Islet precursor cell (in vitro differentiated cells): Measurements from ENCODE around the gene C2orf76.
A peak's percentile ranks its signal among the peaks of the same experiment; 100 is the strongest.
"Not testable (repeated sequence)": the region's sequence is repeated elsewhere in the genome, so short reads cannot be mapped to it uniquely, and the experiment has no call there.

Experiments
- DNase-seq: peaks from one replicate; pipeline ENCODE4 v3.0.0-alpha.2; 2018

Gene C2orf76

DNA sequence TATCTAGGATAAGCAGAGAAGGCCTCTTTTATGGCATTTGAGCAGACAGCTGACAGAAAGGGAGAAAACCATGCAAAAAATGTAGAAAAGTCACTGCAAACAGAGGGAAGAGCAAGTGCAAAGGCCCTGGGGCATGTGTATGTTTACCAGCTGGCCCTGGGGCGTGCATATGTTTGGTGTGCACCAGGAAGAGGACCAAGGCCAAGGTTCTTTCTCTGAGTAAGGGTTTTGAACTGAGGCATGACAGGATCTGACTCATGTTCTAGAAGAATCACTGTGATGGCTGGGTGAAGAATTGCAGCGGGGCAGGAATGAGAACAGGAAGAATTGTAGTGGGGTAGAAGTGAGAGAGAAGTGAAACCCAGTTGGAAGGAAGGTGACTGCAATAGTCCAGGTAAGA is 73.4 kb downstream of the C2orf76 start:
- DNase-seq, result no peak

DNA sequence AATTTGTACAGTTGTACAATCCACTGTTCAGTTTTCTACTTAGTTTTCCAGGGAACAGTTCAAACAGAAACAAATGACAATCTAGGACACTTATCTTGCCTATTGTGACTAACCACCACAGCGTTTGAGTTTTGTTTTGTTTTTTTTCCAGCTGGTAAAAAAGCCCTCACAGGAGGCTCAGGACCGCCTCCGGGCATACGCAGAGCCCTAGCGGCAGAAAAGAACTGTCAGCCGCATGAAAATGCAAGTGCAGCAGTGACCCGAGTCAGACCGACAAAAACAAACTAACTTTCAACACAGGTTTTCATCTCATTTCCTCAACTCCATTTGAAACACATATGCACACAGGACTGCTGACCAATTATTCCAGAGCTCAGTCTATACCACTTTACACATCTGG is 74.4 kb downstream of the C2orf76 start:
- DNase-seq, result no peak

DNA sequence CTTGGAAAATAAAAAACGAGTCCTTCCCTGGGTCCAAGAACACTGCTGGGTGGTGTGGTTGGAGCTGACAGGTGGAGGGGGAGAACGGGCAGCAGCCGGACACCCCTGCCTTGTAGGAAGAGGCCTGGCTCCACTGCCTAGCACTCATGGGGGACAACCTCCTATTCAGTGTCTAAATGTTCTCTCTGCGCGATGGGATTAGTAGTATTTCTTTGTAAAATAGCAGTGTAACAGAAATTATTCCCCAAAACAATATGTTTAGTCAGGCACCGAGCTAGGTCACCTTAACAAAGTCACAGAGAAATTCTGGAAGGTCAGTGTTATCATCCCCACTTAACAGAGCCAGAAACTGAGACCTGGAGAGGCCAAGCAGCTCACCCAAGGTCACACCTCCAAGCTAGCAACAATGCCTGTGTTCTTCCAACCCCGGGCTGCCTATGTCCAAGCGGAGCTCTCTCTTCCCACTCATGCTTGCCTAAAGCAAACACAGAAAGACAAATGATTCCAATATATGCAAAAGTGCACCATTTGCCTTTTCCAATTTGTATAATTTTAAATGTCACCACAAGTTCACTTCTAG is 75.0 kb downstream of the C2orf76 start:
- no peak for DNase-seq

DNA sequence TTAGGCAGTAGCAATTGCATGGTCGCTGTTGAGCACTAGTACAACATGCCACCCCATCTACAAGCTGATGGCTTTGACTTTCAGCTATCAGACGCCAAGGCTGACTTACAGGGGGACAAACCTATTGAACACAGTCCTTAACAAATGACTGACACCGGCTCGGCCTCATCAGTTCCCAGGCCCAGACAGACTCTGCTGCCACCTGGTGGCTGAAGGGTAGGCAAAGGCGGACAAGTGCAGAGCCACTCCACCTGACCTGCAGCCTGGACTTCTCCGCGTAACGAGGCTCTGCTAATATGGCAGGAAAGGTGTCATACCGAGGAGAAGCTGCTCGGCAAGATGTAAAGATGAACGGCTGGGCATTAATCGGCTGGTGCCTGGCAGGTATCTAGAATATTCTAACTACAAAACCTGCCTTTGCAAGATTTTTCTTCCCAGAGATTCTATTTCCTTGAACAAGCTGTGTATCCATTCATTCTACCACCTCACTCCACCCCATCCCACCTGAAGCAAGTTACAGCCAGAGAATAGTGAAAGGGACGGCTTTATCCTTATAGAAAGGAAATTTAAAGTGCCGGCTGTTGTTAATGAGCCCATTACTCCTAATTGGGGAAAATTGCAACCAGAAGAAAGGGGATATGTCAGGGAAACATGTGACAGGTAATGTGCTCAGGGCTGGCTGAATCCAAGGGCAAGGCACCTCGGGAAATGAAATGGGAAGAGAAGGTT is 75.6 kb downstream of the C2orf76 start:
- peak; percentile 93 for DNase-seq

DNA sequence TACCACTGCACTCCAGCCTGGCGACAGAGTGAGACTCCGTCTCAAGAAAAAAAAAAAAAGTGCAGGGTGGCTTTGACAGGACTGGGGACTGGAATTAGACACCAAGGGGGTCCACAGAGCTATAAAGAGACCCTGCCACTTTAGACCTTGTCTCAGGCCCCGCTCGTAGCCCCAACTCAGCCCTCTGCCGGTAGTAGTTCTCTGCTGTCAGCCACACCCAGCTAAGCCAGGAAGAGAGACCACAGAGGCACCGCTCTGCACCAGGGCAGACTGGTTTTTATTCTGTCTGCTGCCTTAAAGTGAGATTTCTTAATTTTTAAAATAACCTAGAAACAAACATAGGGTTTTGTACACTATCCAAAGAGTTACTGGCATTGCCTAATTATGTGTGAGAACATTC is 77.0 kb downstream of the C2orf76 start:
- no peak for DNase-seq

DNA sequence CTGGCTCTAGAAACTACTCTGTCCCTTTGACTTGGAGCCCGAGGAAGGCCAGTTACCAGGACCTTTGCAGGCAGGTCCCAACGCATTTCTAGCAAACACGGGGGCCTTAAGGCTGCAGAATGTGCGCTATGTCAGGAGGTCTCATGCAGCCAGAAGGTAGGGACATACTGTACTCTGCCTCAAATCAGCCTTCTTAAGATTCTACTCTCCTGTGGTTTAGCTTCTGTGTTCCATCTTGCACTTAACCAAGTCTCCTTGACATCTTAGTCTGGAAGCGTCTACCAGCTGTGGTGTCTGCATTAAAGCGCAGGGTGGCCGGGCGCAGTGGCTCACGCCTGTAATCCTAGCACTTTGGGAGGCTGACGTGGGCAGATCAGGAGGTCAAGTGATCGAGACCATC is 77.5 kb downstream of the C2orf76 start:
- no peak for DNase-seq

DNA sequence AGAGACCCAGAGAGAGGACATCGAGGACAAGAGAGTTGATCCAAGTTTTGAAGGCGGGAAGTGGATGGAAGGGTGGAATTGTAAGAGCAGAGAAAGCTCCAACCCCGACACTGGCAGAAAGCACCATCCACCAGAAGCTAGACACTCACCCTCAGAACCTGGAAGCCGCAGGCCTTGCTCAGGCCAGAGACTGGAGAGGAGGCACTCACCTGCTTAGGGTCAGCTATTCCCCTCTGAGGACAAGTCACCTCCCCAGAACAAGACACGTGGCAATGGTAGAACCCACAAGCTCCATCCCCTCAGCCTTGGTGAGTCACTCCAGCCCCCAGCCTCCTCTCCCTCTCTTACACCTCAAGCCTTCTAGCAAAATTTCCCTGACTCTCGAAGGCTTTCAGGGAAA is 78.1 kb downstream of the C2orf76 start:
- DNase-seq, result no peak

DNA sequence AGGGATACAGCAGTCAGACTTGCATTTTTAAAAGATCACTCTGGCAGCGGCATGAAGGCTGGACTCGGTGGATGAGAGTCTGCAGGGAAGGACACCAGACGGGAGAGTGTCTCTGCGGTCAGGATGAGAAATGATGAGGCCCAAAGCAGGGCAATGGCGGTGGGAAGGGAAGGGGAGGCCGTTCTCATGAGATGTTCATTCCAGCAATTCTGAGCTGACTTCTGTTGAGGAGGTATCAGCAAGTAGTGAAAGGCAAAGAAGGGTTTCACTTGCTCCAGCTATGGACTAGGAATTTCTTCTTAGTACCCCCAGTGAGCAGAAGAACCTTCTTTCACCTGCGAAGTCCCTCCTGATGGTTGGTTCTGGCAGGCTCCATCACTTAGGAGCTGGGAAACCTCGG is 80.0 kb downstream of the C2orf76 start:
- no peak for DNase-seq

DNA sequence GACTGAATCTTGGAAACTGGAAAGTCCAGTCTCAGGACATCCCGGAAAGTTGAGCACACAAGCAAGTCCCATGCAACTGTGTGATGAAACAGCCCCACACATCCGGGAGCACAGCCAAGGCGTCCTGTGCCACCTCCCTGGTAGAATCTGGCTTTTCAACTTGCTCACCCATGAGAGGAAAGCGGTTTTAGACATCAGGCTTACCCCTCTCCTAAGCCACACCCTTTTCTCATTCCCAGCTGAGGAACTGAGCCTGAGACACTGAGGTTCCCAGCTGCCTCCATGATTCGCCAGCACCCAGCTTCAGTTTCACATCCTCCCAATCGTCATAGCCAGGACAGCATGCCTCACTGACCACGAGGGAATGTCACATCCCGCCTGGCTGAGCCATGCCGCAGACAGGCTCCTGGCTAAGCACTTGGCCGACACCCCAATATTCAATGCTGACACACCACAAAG is 82.7 kb downstream of the C2orf76 start:
- peak; percentile 62 for DNase-seq

DNA sequence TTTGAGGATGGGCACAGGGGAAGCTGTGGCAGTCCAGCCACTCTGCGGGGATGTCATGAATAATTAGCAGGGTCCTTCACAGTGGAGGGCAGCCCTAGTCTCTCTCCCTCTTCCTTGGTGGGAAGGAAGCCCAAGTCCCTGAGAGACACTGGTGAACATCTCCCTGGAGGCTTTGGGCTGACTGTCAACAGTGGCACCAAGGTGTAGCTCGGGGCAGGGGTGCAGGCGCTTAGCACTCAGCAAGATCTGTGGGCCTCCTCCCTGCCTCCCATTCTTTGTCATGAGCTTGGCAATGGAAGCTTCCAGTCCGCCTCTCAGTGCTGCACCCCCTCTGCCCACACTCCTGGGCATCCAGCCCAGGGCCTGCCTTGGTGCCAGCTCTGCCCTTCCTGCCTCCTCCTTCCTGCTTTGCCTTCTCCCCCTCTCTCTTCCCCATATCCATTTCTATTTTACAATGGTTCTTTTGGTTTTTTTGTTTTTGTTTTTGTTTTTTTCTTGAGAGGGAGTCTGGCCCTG is 83.6 kb downstream of the C2orf76 start:
- peak; percentile 22 for DNase-seq

DNA sequence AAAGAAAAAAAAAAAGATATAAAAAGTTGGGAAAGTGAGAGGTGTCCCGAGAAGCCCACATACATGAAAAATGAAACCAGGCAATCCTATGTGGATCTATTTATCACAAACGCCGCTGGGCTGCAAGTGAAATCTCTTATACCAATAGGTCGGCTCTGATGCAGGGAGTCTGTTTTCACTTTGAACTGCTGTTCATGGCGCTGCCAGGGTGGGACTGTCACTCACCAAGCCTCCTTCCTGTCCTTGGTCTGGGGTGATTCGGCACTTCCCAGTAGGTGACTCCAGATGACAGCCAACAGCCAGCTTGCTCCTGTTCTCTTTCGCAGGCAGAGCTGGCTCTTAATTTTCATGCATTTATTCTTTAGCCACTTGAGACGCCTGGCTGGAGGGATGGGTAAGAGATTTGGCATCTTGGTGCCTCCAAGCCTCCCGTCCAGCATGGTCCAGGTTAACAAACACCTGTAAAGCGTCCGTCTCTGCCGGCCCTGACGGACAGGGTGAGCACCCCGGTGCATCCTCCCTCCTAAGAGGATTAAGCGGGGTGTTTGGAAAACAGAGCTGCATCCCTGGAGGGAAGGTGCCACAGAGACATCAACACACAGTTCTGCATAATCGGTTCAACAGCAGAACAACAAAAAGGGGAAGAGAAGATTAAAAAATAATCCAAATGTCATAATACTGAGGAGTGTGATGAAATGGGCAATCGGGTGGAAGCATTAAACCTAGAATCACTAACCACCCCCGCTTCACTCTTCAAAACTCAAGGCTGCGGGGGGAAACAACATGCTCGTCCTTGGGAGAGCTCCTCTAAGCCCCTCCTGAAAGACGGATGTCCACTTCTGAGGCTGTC is 84.3 kb downstream of the C2orf76 start:
- DNase-seq, result peak; percentile 32

DNA sequence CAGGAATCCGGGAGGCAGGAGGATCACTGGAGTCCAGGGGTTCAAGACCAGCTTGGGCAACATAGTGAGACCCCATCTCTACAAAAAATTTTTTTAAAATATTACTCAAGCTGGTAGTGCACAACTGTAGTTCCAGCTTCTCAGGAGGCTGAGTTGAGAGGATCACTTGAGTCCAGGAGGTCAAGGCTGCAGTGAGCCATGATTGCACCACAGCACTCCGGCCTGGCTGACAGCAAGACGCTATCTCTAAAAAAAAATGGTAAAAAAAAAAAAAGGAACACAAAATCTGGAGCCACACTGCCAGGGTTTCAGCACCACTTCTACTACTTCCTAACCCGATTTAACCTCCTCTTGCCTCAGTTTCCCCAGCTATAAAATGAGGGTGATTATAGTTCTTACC is 86.0 kb downstream of the C2orf76 start:
- no peak for DNase-seq

DNA sequence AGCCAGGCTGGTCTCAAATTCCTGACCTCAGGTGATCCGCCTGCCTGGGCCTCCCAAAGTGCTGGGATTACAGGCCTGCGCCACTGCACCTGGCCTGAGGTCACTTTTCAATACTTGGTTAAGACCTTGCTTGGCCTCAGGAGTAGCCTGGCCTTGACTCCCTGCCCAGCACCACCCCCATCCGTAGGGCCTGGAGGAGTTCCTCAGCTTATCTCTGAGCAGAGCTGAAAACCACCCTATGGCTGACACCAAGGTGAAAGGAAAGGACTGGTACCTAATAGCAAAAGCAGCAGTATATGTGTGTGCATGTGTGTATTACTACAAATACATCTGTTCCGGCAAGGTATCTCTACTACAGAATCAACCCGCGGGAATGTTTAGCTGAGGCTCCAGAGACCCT is 87.0 kb downstream of the C2orf76 start:
- peak; percentile 52 for DNase-seq

DNA sequence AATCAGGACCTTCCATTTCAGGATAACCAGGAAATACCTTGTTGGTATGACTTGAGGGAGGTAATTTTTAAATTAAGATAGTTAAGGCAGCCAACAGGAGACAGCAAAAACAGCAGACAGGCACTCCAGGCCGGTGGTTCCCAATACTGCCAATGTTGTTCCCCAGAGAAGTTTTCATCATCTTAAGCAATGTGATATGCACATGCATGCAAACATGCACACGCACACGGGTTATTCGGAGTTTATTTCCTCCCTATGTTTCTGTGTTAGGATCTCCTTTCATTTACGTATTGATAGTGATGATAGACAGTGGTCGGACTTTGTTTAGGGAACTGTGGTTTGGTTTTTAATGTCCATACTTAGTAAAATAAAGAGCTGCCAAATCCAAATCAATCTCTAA is 87.7 kb downstream of the C2orf76 start:
- no peak for DNase-seq

DNA sequence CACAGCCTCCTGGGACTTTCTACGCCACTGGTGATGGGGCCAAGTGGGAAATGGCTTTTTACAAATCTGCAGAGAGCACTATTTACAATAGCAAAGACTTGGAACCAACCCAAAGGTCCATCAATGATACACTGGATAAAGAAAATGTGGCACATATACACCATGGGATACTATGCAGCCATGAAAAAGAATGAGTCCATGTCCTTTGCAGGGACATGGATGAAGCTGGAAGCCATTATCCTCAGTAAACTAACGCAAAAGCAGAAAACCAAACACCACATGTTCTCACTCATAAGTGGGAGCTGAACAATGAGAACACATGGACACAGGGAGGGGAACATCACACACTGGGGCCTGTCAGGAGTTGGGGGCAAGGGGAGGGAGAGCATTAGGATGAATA is 88.2 kb downstream of the C2orf76 start:
- not testable (repeated sequence) for DNase-seq

DNA sequence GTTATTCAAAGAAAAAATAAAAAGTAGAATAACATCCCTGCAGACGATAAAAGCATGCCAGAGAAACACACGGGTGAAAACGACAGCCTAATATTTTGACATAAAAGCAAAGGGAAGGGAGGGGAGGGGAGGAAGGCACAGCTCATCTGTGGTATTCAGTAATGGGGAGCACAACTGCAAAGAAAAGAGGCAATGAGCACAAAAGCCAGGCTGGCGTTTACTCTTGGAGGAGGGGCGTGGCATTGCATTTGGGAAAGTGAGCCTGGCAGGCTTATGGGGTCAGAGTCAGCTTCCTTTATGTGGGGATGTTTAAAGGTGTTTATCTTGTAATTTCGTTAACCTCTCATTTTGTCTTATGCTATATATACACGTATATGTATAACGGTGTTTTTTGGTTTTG is 89.8 kb downstream of the C2orf76 start:
- DNase-seq, result peak; percentile 12

DNA sequence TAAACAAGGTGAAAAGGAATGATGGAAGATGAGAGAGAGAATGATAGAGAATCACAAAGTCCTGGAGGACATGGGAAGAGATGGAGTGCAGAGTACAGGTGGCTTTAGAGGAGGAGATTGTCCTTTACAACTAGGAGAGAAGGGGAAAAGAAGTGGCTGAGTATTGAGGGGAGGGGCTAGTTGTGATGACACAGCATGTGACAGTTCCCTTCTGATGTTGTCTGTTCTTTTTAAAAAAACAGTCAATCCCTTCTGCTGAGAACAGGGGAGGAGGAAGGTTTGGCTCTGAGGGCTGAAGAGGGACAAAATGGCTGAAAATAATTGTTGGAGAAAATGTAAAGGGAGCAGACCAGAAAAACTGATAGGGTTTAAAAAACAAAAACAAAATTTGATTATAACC is 99.0 kb downstream of the C2orf76 start:
- peak; percentile 32 for DNase-seq

DNA sequence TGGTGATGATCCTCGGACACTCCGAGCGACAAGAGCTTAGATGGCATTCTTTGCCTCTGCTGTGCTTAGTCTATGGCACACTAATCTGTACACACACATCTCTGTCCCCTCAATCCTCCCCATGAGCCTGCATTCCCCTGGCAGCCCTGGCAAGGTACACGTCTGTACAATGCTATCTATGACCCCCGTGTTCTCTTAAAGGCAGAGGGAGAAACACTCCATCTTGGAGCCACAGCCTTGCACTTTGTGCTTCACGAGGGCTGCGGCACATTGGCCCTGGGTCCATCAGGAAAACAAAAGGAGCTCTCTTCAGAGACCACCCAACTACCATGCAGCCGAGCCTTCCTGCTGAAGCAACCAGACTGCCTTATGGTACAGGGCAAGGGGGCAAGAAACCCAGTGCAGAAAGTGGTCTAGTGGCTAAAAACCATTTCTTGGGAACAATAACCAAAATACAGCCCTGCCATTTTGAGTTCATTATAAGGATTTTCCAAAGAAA is 100.5 kb downstream of the C2orf76 start:
- no peak for DNase-seq

DNA sequence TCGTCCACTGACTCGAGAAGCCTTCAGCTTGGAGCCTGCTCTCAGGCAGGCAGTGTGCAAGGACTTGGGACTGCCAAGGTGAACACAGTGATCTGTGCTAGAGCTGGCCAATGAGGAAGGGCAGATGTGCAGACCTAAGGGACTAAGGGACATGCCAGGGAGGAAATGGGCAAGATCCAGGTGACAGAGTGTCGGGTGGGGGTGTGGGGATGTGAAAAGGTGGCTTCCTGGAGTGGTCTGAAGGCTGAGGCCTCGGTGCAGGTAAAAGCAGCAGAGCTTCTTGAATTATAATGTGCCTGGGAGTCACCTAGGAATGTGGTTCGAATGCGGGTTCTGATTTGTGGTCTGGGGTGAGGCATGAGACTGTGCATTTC is 101.0 kb downstream of the C2orf76 start:
- peak; percentile 35 for DNase-seq

DNA sequence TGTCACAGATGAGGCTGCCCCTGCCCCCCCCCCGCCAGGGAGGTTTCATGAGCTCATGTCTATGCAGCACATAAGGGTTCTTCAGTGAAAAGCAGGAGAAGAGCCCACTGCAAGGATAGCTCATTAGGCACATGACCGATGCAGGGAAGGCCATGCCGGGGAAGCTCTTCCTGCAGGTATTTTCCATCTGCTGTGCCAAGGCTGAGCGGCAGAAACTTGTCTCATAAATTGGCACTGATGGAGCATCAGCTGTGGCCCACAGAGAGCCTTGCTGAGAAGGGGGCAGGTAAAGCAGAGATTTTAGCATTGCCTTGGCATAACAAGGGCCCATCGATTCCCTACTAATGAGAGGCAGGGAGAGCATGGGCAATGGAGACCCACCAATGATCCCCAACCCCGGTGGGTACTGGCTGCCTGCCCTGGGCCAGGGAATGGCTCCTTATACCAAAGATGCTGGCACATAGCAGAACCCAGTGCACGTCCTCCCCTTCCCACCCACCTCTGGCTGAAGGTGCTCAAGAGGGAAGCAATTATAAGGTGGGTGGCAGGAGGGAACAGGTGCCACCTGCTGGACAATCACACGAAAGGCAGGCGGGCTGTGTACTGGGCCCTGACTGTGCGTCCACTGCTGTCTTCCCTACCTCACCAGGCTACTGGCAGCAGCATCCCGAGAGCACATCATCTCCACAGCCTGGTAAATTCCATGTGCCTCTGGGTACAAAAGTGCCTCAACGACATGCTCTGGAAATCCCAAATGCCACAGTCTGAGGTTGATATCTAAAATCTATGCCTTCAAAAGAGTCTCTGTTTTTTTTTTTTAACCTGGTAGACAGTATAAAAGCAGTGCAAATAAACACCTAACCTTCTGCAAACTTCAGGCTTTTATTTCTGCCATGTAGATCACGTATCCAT is 101.6 kb downstream of the C2orf76 start:
- DNase-seq, result peak; percentile 83

DNA sequence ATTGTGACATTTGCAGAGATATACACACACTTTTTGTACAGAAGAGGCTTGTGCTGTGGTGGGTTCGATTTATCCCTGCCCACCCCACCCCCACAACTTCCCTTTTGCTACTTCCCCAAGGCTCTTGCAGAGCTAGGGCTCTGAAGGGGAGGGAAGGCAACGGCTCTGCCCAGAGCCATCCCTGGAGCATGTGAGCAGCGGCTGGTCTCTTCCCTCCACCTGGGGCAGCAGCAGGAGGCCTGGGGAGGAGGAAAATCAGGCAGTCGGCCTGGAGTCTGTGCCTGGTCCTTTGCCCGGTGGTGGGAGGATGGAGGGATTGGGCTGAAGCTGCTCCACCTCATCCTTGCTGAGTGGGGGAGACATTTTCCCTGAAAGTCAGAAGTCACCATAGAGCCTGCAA is 103.0 kb downstream of the C2orf76 start:
- DNase-seq, result peak; percentile 53

DNA sequence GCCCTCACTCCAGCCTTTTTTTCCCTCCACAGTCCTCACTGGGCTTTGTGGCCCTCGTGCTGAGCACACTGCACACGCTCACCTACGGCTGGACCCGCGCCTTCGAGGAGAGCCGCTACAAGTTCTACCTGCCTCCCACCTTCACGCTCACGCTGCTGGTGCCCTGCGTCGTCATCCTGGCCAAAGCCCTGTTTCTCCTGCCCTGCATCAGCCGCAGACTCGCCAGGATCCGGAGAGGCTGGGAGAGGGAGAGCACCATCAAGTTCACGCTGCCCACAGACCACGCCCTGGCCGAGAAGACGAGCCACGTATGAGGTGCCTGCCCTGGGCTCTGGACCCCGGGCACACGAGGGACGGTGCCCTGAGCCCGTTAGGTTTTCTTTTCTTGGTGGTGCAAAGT is 103.6 kb downstream of the C2orf76 start:
- peak; percentile 54 for DNase-seq
